ENCODE results near the gene OVCA2.

Gene OVCA2

GRCh38 chr17:2015314-2015713 lies 26.5 kb upstream of the OVCA2 start:
- DNase-seq: no peak

- no peak for DNase-seq
These were observed 25.3 kb upstream of the OVCA2 start for GRCh38 chr17:2016494-2016893.

- peak; percentile 82 for DNase-seq
These were observed 24.4 kb upstream of the OVCA2 start for GRCh38 chr17:2017274-2017941.

GRCh38 chr17:2018716-2019510 lies 22.9 kb upstream of the OVCA2 start:
- no peak for DNase-seq

- no peak for DNase-seq
These were observed 22.1 kb upstream of the OVCA2 start for GRCh38 chr17:2019723-2020122.

GRCh38 chr17:2020721-2021120 lies 21.1 kb upstream of the OVCA2 start:
- no peak for DNase-seq

GRCh38 chr17:2022647-2023240 lies 19.1 kb upstream of the OVCA2 start:
- DNase-seq: no peak

GRCh38 chr17:2023256-2023655 lies 18.6 kb upstream of the OVCA2 start:
- DNase-seq: no peak

- no peak for DNase-seq
These were observed 17.9 kb upstream of the OVCA2 start for GRCh38 chr17:2023692-2024571.

- no peak for DNase-seq
These were observed 17.1 kb upstream of the OVCA2 start for GRCh38 chr17:2024572-2025219.

GRCh38 chr17:2025220-2025621 lies 16.6 kb upstream of the OVCA2 start, which contains the start of gene RTN4RL1:
Gene RTN4RL1 (minus strand): TSS chr17:2025334. CDS start chr17:2024865, 469 bp downstream.
- DNase-seq: peak; percentile 84

- DNase-seq: peak; percentile 48
These were observed 16.1 kb upstream of the OVCA2 start for GRCh38 chr17:2025622-2026309.

GRCh38 chr17:2027528-2028233 lies 14.1 kb upstream of the OVCA2 start:
- no peak for DNase-seq

- no peak for DNase-seq
These were observed 13.6 kb upstream of the OVCA2 start for GRCh38 chr17:2028234-2028614.

- DNase-seq: no peak
These were observed 13.1 kb upstream of the OVCA2 start for GRCh38 chr17:2028737-2029136.

GRCh38 chr17:2029911-2030778 lies 11.7 kb upstream of the OVCA2 start, which contains the start of gene DPH1:
Gene DPH1 (plus strand): TSS chr17:2030153. CDS start chr17:2030170, 17 bp downstream.
- peak; percentile 89 for DNase-seq

- no peak for DNase-seq
These were observed 11.1 kb upstream of the OVCA2 start for GRCh38 chr17:2030779-2031163.

- no peak for DNase-seq
These were observed 8.7 kb upstream of the OVCA2 start for GRCh38 chr17:2033153-2033552.

GRCh38 chr17:2034157-2034556 lies 7.7 kb upstream of the OVCA2 start:
- no peak for DNase-seq
